Measurements from ENCODE around the gene ASCL5. TPM values are rescaled to one million over a fixed set of nuclear protein-coding genes. Genes with fewer than 3 reads are reported as not detected.

ASCL5 gene
- total and polyA plus RNA-seq, 2 experiments from 2014 or later: not detected

DNA sequence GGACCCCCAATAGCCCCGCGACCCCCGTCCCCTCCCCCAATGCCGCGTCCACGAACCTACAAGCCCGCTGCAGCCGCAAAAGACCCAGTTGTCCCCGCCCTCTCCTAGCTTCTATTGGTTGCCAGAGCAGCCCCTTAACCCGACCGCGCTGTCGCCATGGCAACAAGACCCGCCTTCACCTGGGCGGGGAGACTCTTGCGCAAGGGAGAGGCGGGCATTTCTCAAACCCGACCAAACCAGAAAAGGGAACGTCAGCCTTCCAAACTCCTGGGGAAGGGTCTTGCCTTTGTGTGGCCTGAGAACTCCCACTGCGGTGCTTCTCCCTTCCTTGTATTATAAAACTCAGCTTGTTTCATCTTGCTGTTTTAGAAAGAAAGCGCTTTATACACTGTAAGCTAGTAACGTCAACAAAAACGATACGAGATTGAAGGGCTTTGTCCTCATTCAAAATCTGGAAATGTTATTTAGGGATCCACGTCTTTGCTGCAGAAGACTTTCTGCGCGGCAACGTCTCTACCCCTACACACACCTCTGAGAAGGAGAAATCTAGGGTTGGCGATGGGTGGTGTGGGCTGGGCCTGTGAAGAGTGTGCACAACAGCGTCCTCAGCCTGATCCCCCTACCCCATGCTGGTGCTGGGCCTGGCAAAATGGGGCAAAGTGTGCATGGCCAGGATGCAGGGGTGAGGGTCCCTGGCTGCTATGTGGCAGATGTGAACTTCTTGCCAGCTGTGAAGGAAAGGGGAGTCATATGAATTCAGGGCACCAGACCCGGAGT, 27.6 kb upstream of the ASCL5 start, which contains the start of gene TMEM9:
TSS of gene TMEM9 (minus strand) at position 86 of the 777 bp plus-strand sequence. CDS start 551 bp downstream, outside the sequence.
- peak within 1 kb of the TSS; percentile 51 for H3K27ac ChIP-seq
- peaks cover 27% of the 10 kb centered on the region for H3K79me2 ChIP-seq

DNA sequence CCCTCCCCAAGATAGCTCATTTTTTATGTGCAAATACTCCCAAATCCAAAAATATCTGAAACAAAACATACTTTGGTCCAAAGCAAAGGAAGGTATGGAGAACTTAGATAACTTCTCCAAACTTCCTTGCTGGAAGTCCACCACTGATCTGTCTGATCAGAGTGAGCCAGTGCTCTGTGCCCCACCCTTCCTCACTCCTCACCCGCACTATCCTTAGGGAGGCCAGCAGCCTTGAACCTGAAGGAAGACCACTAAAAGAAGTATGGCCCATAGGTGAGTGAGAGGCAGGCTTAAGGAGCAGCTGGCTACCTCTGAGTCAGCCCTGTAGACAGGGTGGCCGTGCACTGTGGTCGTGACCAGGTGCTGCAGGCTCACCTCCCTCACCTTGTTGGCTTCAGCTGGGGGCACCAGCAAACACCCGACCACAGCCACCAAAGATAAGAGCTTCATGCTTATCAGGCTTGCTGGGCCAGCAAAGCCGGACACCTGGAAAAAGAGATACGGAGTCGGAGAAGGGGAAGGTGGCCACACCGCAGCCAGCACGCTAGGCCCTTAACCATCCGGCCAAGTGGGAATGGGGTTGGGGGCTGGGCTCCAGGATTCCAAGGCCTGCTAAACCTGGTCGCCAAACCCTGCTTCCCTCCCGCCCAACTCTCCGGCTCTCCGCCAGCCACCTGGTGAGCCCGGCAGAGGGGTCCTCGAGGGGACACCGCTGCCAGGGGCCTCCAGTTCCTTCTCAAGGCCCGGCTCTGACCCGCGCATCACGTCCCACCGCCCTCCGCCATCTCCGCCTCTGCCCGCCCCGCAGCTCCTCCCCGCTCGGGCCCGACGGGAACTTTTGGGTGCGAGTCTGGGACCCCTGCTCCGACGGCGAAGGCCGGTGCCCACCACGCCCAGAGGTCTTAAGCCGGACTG, 26.7 kb upstream of the ASCL5 start:
- Histone ChIP-seq H2AFZ (peak overlapping the region; percentile 51), H3K27me3 (no peaks in the 10 kb centered on the region), H3K9me2 (replicated peaks; ENCODE audit: insufficient read depth) (no peaks in the 10 kb centered on the region), H3K27ac (peak overlapping the region; percentile 40), H3K36me3 (replicated peaks; ENCODE audit: insufficient read depth, low read depth) (no peaks in the 10 kb centered on the region), H4K20me1 (ENCODE audit: insufficient read depth, poor library complexity, severe bottlenecking) (no peaks in the 10 kb centered on the region), H3K4me1 (ENCODE audit: insufficient read depth) (peaks cover 8% of the 10 kb centered on the region), H3K4me3 (peak overlapping the region; percentile 81), H3K9me3 (ENCODE audit: low read depth) (no peaks in the 10 kb centered on the region), H3K4me2 (peak overlapping the region; percentile 88), H3K79me2 (peaks cover 30% of the 10 kb centered on the region)
- WGBS (ENCODE audit: low lambda C conversion rate, missing lambda C conversion rate): 3% methylated on average over 32 of the region's 37 CpGs
- DNase-seq (ENCODE audit: low spot score): no peak
- no peak for TF ChIP-seq EZH2phosphoT487 (IDR thresholded peaks at IDR 0.05; ENCODE audit: low read depth, severe bottlenecking, unreplicated experiment)

More for the DNA sequence above, 27.6 kb upstream of the ASCL5 start, which contains the start of gene TMEM9:
- Histone ChIP-seq H4K20me1 (ENCODE audit: insufficient read depth, poor library complexity, severe bottlenecking) (no peaks in the 10 kb centered on the region), H2AFZ (peak within 1 kb of the TSS; percentile 67), H3K9me3 (ENCODE audit: low read depth) (no peaks in the 10 kb centered on the region), H3K4me1 (ENCODE audit: insufficient read depth) (peaks cover 8% of the 10 kb centered on the region), H3K9me2 (replicated peaks; ENCODE audit: insufficient read depth) (no peaks in the 10 kb centered on the region), H3K27me3 (no peaks in the 10 kb centered on the region), H3K36me3 (replicated peaks; ENCODE audit: insufficient read depth, low read depth) (no peaks in the 10 kb centered on the region), H3K4me2 (peak within 1 kb of the TSS; percentile 88), H3K4me3 (peak within 1 kb of the TSS; percentile 81)
- WGBS (ENCODE audit: low lambda C conversion rate, missing lambda C conversion rate): 19% methylated on average over 25 of the region's 31 CpGs
- peak; percentile 98 for DNase-seq (ENCODE audit: low spot score)
- TF ChIP-seq EZH2phosphoT487 (IDR thresholded peaks at IDR 0.05; ENCODE audit: low read depth, severe bottlenecking, unreplicated experiment) (no peak), EZH2 (IDR thresholded peaks at IDR 0.05; ENCODE audit: borderline replicate concordance) (no peak)
- TF ChIP-seq, protein P1, sequence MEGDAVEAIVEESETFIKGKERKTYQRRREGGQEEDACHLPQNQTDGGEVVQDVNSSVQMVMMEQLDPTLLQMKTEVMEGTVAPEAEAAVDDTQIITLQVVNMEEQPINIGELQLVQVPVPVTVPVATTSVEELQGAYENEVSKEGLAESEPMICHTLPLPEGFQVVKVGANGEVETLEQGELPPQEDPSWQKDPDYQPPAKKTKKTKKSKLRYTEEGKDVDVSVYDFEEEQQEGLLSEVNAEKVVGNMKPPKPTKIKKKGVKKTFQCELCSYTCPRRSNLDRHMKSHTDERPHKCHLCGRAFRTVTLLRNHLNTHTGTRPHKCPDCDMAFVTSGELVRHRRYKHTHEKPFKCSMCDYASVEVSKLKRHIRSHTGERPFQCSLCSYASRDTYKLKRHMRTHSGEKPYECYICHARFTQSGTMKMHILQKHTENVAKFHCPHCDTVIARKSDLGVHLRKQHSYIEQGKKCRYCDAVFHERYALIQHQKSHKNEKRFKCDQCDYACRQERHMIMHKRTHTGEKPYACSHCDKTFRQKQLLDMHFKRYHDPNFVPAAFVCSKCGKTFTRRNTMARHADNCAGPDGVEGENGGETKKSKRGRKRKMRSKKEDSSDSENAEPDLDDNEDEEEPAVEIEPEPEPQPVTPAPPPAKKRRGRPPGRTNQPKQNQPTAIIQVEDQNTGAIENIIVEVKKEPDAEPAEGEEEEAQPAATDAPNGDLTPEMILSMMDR (IDR thresholded peaks at IDR 0.05; ENCODE audit: poor library complexity): no peak

DNA sequence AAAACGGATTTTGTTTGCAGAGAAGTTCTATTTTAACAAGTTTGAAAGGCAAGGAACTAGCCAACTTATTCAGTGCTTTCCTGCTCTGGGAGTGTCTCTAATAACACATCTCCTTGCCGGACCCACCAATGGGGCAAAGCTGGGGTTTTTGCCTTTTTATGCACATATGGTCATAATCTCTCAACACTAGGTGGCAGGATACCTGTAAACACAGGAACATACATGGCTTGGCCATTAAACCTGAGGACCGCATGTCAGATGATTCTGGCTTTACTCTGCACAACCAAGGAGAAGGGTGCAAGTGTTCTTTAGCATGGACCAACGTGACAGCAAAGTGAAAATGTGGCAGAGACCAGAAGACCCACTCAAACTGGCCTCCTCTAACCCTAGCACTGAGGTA, 22.4 kb upstream of the ASCL5 start:
- TF ChIP-seq EZH2phosphoT487 (IDR thresholded peaks at IDR 0.05; ENCODE audit: low read depth, severe bottlenecking, unreplicated experiment): no peak
- TF ChIP-seq, protein P1 (IDR thresholded peaks at IDR 0.05; ENCODE audit: poor library complexity): peak; percentile 53
- 63% methylated on average over 4 of the region's 4 CpGs for WGBS (ENCODE audit: low lambda C conversion rate, missing lambda C conversion rate)
- H3K9me3 ChIP-seq (ENCODE audit: low read depth): no peaks in the 10 kb centered on the region
- H2AFZ ChIP-seq: no peak overlapping the region
- no peaks in the 10 kb centered on the region for H3K9me2 ChIP-seq (replicated peaks; ENCODE audit: insufficient read depth)
- peaks cover 4% of the 10 kb centered on the region for H4K20me1 ChIP-seq (ENCODE audit: insufficient read depth, poor library complexity, severe bottlenecking)
- H3K4me1 ChIP-seq (ENCODE audit: insufficient read depth): peaks cover 8% of the 10 kb centered on the region
- H3K27ac ChIP-seq: no peak overlapping the region
- H3K36me3 ChIP-seq (replicated peaks; ENCODE audit: insufficient read depth, low read depth): no peaks in the 10 kb centered on the region
- DNase-seq (ENCODE audit: low spot score): peak; percentile 63
- no peak overlapping the region for H3K4me2 ChIP-seq
- peaks cover 32% of the 10 kb centered on the region for H3K79me2 ChIP-seq
- no peaks in the 10 kb centered on the region for H3K27me3 ChIP-seq
- H3K4me3 ChIP-seq: no peak overlapping the region
